HepG2 (cell line): ENCODE data around the gene GLI3. TPM values are rescaled to one million over a fixed set of nuclear protein-coding genes. Genes with fewer than 3 reads are reported as not detected.
A peak's percentile ranks its signal among the peaks of the same experiment; 100 is the strongest.

Experiments
- ATRX ChIP-seq: sonication (generic); formaldehyde crosslinking; IDR thresholded peaks from 2 replicates; pipeline ENCODE4 v1.4.0; 2020; ENCODE audit warnings: missing genetic modification reagents, borderline replicate concordance
- BRD4 ChIP-seq: sonication (generic); formaldehyde crosslinking; IDR thresholded peaks from 2 replicates; pipeline ENCODE4 v1.4.0; 2020; ENCODE audit warnings: missing genetic modification reagents
- CENPBD1 ChIP-seq: sonication (generic); formaldehyde crosslinking; IDR thresholded peaks from 2 replicates; pipeline ENCODE4 v1.8.0; 2022; ENCODE audit warnings: missing genetic modification reagents, low read depth, mild to moderate bottlenecking, borderline replicate concordance
- DPF2 ChIP-seq: sonication (generic); formaldehyde crosslinking; IDR thresholded peaks from 2 replicates; pipeline ENCODE4 v1.4.0; 2020; ENCODE audit warnings: mild to moderate bottlenecking, low read depth, missing genetic modification reagents, borderline replicate concordance
- FOXA1 ChIP-seq, 2 experiments: fragments of 450-650 bp in 1 of 2; sonication (generic) in 1 of 2; formaldehyde crosslinking in 1 of 2; IDR thresholded peaks; 2 replicates each; pipeline versions ENCODE4 v1.4.0 to v1.6.1; 2016 to 2020; ENCODE audit warnings: missing genetic modification reagents in 1 of 2
- HOXD1 ChIP-seq: sonication (generic); formaldehyde crosslinking; IDR thresholded peaks from 2 replicates; pipeline ENCODE4 v1.5.0; 2020; ENCODE audit warnings: missing genetic modification reagents
- KLF16 ChIP-seq, 2 experiments: sonication (generic) in 1 of 2; formaldehyde crosslinking in 1 of 2; IDR thresholded peaks; 2 replicates each; pipeline versions ENCODE4 v1.6.1 to v1.8.0; 2016 to 2023; ENCODE audit warnings: missing genetic modification reagents in 2 of 2, missing compliant biosample characterization in 1 of 2
- MAFK ChIP-seq, 2 experiments: IDR thresholded peaks in 1 of 2; conservative IDR thresholded peaks in 1 of 2; 2 replicates each; pipeline ENCODE4 v1.6.1; 2011; ENCODE audit warnings: improper control_type of control experiment in 2 of 2, low read length in 2 of 2
- MLX ChIP-seq: IDR thresholded peaks from 2 replicates; pipeline ENCODE4 v1.6.1; 2016
- NFATC3 ChIP-seq: sonication (generic); formaldehyde crosslinking; IDR thresholded peaks from 2 replicates; pipeline ENCODE4 v1.5.1; 2020; ENCODE audit warnings: mild to moderate bottlenecking, missing genetic modification reagents
- PAX8 ChIP-seq: sonication (generic); formaldehyde crosslinking; IDR thresholded peaks from 2 replicates; pipeline ENCODE4 v1.8.0; 2022; ENCODE audit warnings: mild to moderate bottlenecking, missing genetic modification reagents, borderline replicate concordance
- SCMH1 ChIP-seq: sonication (generic); formaldehyde crosslinking; IDR thresholded peaks from 2 replicates; pipeline ENCODE4 v1.9.0; 2021; ENCODE audit warnings: missing genetic modification reagents, mild to moderate bottlenecking, borderline replicate concordance
- SOX13 ChIP-seq, 3 experiments: fragments of 450-650 bp in 1 of 3; sonication (generic) in 1 of 3; formaldehyde crosslinking in 1 of 3; IDR thresholded peaks in 2 of 3; conservative IDR thresholded peaks in 1 of 3; 2 replicates each; pipeline versions ENCODE4 v1.5.0 to v1.6.1; 2016 to 2020; ENCODE audit warnings: antibody characterized with exemption in 1 of 3, mild to moderate bottlenecking in 1 of 3, missing compliant biosample characterization in 1 of 3, missing genetic modification reagents in 1 of 3, moderate library complexity in 1 of 3
- ZMAT5 ChIP-seq: sonication (generic); formaldehyde crosslinking; IDR thresholded peaks from 2 replicates; pipeline ENCODE4 v1.5.0; 2020; ENCODE audit warnings: mild to moderate bottlenecking, low read depth, missing genetic modification reagents, borderline replicate concordance
- ZMYM4 ChIP-seq: sonication (generic); formaldehyde crosslinking; IDR thresholded peaks from 2 replicates; pipeline ENCODE4 v1.8.1; 2023; ENCODE audit warnings: mild to moderate bottlenecking, missing genetic modification reagents
- ZNF136 ChIP-seq: sonication (generic); formaldehyde crosslinking; IDR thresholded peaks from 2 replicates; pipeline ENCODE4 v1.8.1; 2022; ENCODE audit warnings: low read depth, mild to moderate bottlenecking, moderate library complexity, missing genetic modification reagents
- ZNF180 ChIP-seq: sonication (generic); formaldehyde crosslinking; IDR thresholded peaks from 2 replicates; pipeline ENCODE4 v1.4.0; 2020; ENCODE audit warnings: low read depth, missing genetic modification reagents, borderline replicate concordance
- ZNF451 ChIP-seq: sonication (generic); formaldehyde crosslinking; IDR thresholded peaks from 2 replicates; pipeline ENCODE4 v1.5.0; 2020; ENCODE audit warnings: mild to moderate bottlenecking, missing genetic modification reagents
- ZNF607 ChIP-seq: sonication (generic); formaldehyde crosslinking; IDR thresholded peaks from 2 replicates; pipeline ENCODE4 v1.5.1; 2020; ENCODE audit warnings: missing genetic modification reagents, mild to moderate bottlenecking, borderline replicate concordance
- ZNF761 ChIP-seq: sonication (generic); formaldehyde crosslinking; conservative IDR thresholded peaks from 2 replicates; pipeline ENCODE4 v1.4.0; 2020; ENCODE audit warnings: mild to moderate bottlenecking, missing genetic modification reagents
- polyA plus RNA-seq, 8 experiments: library from polyadenylated mRNA; depleted of rRNA in 3 of 8; stranded (reverse) in 7 of 8; unstranded in 1 of 8; fragments of >200 nt; fragmentation: Illumina TruSeq in 4 of 8; extraction: Trizol in 4 of 8; gene quantifications; 2 replicates each; pipeline versions ENCODE4 v1.2.1 to v1.2.3, GENCODE V29; 2011 to 2016; ENCODE audit warnings: low read depth in 4 of 8, missing spikeins in 1 of 8, mixed read lengths in 1 of 8; ENCODE audit not compliant: insufficient read depth in 1 of 8
- total RNA-seq, 5 experiments: library from RNA; depleted of rRNA; stranded (reverse); fragments of >200 nt; fragmentation: Illumina TruSeq; extraction: Trizol; gene quantifications; 2 replicates each; pipeline ENCODE4 v1.2.3, GENCODE V29; 2016; ENCODE audit warnings: low read depth in 1 of 5
- TF ChIP-seq, protein P1 (sequence below), 2 experiments: sonication (generic) in 1 of 2; formaldehyde crosslinking in 1 of 2; IDR thresholded peaks; 2 replicates each; pipeline versions ENCODE4 v1.6.1 to v1.9.0; 2014 to 2022; ENCODE audit warnings: antibody characterized with exemption in 1 of 2, borderline replicate concordance in 1 of 2, inconsistent platforms in 1 of 2, low read depth in 1 of 2, missing genetic modification reagents in 1 of 2

The GLI3 gene
- total and polyA plus RNA-seq, 2 of the 13 experiments (the other 11 are each of a cell fraction or from before 2014, with no cell fraction given) = not detected

- no peak; the same call in 1 of the 2 replicates for TF ChIP-seq MLX (CRISPR knock-in tag)
- no peak for TF ChIP-seq SCMH1 (CRISPR knock-in tag)
- no peak for TF ChIP-seq MAFK (conservative IDR thresholded peaks at IDR 0.05 in 1 of 2, IDR thresholded peaks at IDR 0.05 in 1 of 2; ENCODE audit: low read length in 2 of 2)
- TF ChIP-seq ATRX (CRISPR knock-in tag) = no peak
- TF ChIP-seq ZMYM4 = no peak
- no peak for TF ChIP-seq ZNF761 (CRISPR knock-in tag)
- TF ChIP-seq NFATC3 (CRISPR knock-in tag) = no peak
- TF ChIP-seq ZNF136 (CRISPR knock-in tag) = no peak; the same call in 1 of the 2 replicates
- no peak for TF ChIP-seq KLF16 (CRISPR knock-in tag; IDR thresholded peaks at IDR 0.05)
- peak; percentile 75; the same call in 1 of the 2 replicates for TF ChIP-seq DPF2
- TF ChIP-seq ZNF180 = no peak
- no peak for TF ChIP-seq ZNF451 (CRISPR knock-in tag)
- no peak for TF ChIP-seq ZNF607 (CRISPR knock-in tag)
- TF ChIP-seq FOXA1 (IDR thresholded peaks at IDR 0.05) = no peak
- TF ChIP-seq FOXA1 (CRISPR knock-in tag; IDR thresholded peaks at IDR 0.05) = peak; percentile 76
- TF ChIP-seq, protein P1, sequence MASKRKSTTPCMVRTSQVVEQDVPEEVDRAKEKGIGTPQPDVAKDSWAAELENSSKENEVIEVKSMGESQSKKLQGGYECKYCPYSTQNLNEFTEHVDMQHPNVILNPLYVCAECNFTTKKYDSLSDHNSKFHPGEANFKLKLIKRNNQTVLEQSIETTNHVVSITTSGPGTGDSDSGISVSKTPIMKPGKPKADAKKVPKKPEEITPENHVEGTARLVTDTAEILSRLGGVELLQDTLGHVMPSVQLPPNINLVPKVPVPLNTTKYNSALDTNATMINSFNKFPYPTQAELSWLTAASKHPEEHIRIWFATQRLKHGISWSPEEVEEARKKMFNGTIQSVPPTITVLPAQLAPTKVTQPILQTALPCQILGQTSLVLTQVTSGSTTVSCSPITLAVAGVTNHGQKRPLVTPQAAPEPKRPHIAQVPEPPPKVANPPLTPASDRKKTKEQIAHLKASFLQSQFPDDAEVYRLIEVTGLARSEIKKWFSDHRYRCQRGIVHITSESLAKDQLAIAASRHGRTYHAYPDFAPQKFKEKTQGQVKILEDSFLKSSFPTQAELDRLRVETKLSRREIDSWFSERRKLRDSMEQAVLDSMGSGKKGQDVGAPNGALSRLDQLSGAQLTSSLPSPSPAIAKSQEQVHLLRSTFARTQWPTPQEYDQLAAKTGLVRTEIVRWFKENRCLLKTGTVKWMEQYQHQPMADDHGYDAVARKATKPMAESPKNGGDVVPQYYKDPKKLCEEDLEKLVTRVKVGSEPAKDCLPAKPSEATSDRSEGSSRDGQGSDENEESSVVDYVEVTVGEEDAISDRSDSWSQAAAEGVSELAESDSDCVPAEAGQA (IDR thresholded peaks at IDR 0.05; ENCODE audit: low read depth) = no peak
- TF ChIP-seq, protein P1 (CRISPR knock-in tag; IDR thresholded peaks at IDR 0.05; ENCODE audit: borderline replicate concordance) = no peak
- TF ChIP-seq SOX13 (IDR thresholded peaks at IDR 0.05) = no peak
- peak in 1 of 2 experiments; percentile 74; a peak in 2 of 4 replicates for TF ChIP-seq SOX13 (CRISPR knock-in tag; conservative IDR thresholded peaks at IDR 0.05 in 1 of 2, IDR thresholded peaks at IDR 0.05 in 1 of 2)
- no peak for TF ChIP-seq BRD4 (CRISPR knock-in tag)
- TF ChIP-seq PAX8 (CRISPR knock-in tag) = 0 out of 2 replicates have a peak, but pooled peaks have one; percentile 57
- TF ChIP-seq HOXD1 = 0 out of 2 replicates have a peak, but pooled peaks have one; percentile 20
- TF ChIP-seq CENPBD1 = no peak
- TF ChIP-seq ZMAT5 (CRISPR knock-in tag) = no peak
Observed at GRCh38 chr7:41942468-41943093, 294.4 kb downstream of the GLI3 start (continued).
